Smooth muscle cell (in vitro differentiated cells): Measurements from ENCODE around the gene ZNF592. TPM values are rescaled to one million over a fixed set of nuclear protein-coding genes. Genes with fewer than 3 reads are reported as not detected.

Experiments
- DNase-seq: peaks from one replicate; lab custom pipeline; 2025; ENCODE audit not compliant: unreplicated experiment; lab: John Stamatoyannopoulos, UW
- H2AFZ ChIP-seq: fragments of 200-600 bp; sonication (generic); 2 replicates; pipeline ENCODE4 v1.6.0; 2016; ENCODE audit warnings: antibody characterized with exemption, low read depth, mild to moderate bottlenecking
- H3F3A ChIP-seq: fragments of 200-600 bp; sonication (generic); 2 replicates; pipeline ENCODE4 v1.6.0; 2017; ENCODE audit warnings: antibody characterized with exemption, low read depth
- H3K27ac ChIP-seq: fragments of 200-600 bp; sonication (generic); 2 replicates; pipeline ENCODE4 v1.5.1; 2016; ENCODE audit warnings: low read depth, mild to moderate bottlenecking
- H3K27me3 ChIP-seq: fragments of 200-600 bp; sonication (generic); 2 replicates; pipeline ENCODE4 v1.6.1; 2016; ENCODE audit warnings: low read depth, mild to moderate bottlenecking
- H3K36me3 ChIP-seq: fragments of 200-600 bp; sonication (generic); 2 replicates; pipeline ENCODE4 v1.5.1; 2016; ENCODE audit warnings: low read depth
- H3K4me1 ChIP-seq: fragments of 200-600 bp; sonication (generic); 2 replicates; pipeline ENCODE4 v1.5.1; 2016; ENCODE audit warnings: low read depth
- H3K4me2 ChIP-seq: fragments of 200-600 bp; sonication (generic); 2 replicates; pipeline ENCODE4 v1.6.0; 2016; ENCODE audit warnings: mild to moderate bottlenecking
- H3K4me3 ChIP-seq: fragments of 200-600 bp; sonication (generic); 2 replicates; pipeline ENCODE4 v1.5.1; 2016; ENCODE audit warnings: mild to moderate bottlenecking
- H3K79me2 ChIP-seq: fragments of 200-600 bp; sonication (generic); 2 replicates; pipeline ENCODE4 v1.6.0; 2016; ENCODE audit warnings: low read depth, mild to moderate bottlenecking
- H3K9ac ChIP-seq: fragments of 200-600 bp; sonication (generic); 2 replicates; pipeline ENCODE4 v1.6.0; 2016; ENCODE audit warnings: low read depth
- H3K9me3 ChIP-seq: fragments of 200-600 bp; sonication (generic); replicated peaks from 2 replicates; pipeline ENCODE4 v1.5.1; 2016; ENCODE audit warnings: low read depth
- H4K20me1 ChIP-seq: fragments of 200-600 bp; sonication (generic); 2 replicates; pipeline ENCODE4 v1.6.0; 2016; ENCODE audit warnings: low read depth
- WGBS: methylation state at CpG from one replicate; pipeline ENCODE4 v1.1.7; 2016; ENCODE audit warnings: low lambda C conversion rate; 5-methylcytosine and 5-hydroxymethylcytosine counted together
- polyA plus RNA-seq: library from polyadenylated mRNA; unstranded; fragments of >200 nt; fragmentation: Nextera tagmentation; extraction: Ambion mirVana; gene quantifications from 2 replicates; pipeline ENCODE4 v1.2.1, GENCODE V29; 2016
- total RNA-seq: library from RNA; depleted of rRNA; stranded (reverse); fragments of >200 nt; gene quantifications from 2 replicates; pipeline ENCODE4 v1.2.3, GENCODE V29; 2014
- TF ChIP-seq, protein P1 (sequence below): fragments of 200-600 bp; sonication (generic); IDR thresholded peaks from 2 replicates; pipeline ENCODE4 v1.5.1; 2017; ENCODE audit warnings: borderline replicate concordance, mild to moderate bottlenecking, antibody characterized with exemption; ENCODE audit not compliant: insufficient read depth, poor library complexity, severe bottlenecking

The ZNF592 gene
- total and polyA plus RNA-seq, 2 experiments from 2014 or later, result 10.7 to 10.8 TPM

DNA sequence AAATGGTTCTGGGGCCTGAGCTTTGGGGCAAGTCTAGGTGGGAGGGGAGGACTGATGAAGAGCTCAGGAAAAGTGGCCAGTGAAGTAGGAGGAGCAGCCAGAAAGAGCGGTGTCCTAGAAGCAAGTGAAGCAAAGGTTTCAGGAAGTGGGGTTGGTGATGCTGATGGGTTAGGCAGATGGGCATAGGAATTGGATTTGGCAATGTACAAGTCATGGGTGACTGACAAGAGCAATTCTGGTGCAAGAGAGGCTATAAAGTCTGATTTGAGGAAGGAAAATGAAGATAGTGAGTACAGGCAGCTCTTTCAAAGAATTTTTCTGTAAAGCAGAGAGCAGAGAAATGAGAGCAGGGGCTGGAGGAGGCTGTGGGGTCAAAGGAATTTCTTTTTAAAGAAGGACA lies 88.5 kb downstream of the ZNF592 start:
- TF ChIP-seq, protein P1, sequence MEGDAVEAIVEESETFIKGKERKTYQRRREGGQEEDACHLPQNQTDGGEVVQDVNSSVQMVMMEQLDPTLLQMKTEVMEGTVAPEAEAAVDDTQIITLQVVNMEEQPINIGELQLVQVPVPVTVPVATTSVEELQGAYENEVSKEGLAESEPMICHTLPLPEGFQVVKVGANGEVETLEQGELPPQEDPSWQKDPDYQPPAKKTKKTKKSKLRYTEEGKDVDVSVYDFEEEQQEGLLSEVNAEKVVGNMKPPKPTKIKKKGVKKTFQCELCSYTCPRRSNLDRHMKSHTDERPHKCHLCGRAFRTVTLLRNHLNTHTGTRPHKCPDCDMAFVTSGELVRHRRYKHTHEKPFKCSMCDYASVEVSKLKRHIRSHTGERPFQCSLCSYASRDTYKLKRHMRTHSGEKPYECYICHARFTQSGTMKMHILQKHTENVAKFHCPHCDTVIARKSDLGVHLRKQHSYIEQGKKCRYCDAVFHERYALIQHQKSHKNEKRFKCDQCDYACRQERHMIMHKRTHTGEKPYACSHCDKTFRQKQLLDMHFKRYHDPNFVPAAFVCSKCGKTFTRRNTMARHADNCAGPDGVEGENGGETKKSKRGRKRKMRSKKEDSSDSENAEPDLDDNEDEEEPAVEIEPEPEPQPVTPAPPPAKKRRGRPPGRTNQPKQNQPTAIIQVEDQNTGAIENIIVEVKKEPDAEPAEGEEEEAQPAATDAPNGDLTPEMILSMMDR, result no peak
- H4K20me1 ChIP-seq, result peaks cover 32% of the 10 kb centered on the region
- H3K79me2 ChIP-seq, result peaks cover 4% of the 10 kb centered on the region
- peaks cover 7% of the 10 kb centered on the region for H3K4me1 ChIP-seq
- H3K4me2 ChIP-seq, result no peak overlapping the region
- H3K27me3 ChIP-seq, result no peaks in the 10 kb centered on the region
- H3F3A ChIP-seq, result no peaks in the 10 kb centered on the region
- H3K36me3 ChIP-seq, result no peaks in the 10 kb centered on the region
- no peak overlapping the region for H3K4me3 ChIP-seq
- no peaks in the 10 kb centered on the region for H3K9me3 ChIP-seq
- no peak overlapping the region for H3K9ac ChIP-seq
- no peak for DNase-seq
- WGBS, result 100% methylated on average over 1 of the region's 1 CpG
- no peak overlapping the region for H2AFZ ChIP-seq
- no peak overlapping the region for H3K27ac ChIP-seq

DNA sequence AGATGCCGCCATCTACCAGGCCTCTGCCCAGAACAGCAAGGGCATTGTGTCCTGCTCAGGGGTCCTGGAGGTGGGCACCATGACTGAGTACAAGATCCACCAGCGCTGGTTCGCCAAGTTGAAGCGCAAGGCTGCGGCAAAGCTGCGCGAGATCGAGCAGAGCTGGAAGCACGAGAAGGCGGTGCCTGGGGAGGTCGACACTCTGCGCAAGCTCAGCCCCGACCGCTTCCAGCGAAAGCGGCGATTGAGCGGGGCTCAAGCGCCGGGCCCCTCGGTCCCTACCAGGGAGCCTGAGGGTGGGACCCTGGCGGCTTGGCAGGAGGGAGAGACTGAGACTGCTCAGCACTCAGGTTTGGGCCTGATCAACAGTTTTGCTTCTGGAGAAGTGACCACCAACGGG lies 91.3 kb downstream of the ZNF592 start:
- H3K36me3 ChIP-seq, result no peaks in the 10 kb centered on the region
- no peaks in the 10 kb centered on the region for H3K9me3 ChIP-seq
- H3F3A ChIP-seq, result no peaks in the 10 kb centered on the region
- H3K4me3 ChIP-seq, result no peak overlapping the region
- WGBS, result 96% methylated on average over 23 of the region's 23 CpGs
- DNase-seq, result no peak
- H3K9ac ChIP-seq, result no peak overlapping the region
- H2AFZ ChIP-seq, result no peak overlapping the region
- peaks cover 3% of the 10 kb centered on the region for H3K4me1 ChIP-seq
- peaks cover 7% of the 10 kb centered on the region for H4K20me1 ChIP-seq
- peaks cover 4% of the 10 kb centered on the region for H3K79me2 ChIP-seq
- no peak overlapping the region for H3K27ac ChIP-seq
- TF ChIP-seq, protein P1, result no peak
- no peaks in the 10 kb centered on the region for H3K27me3 ChIP-seq
- H3K4me2 ChIP-seq, result no peak overlapping the region

DNA sequence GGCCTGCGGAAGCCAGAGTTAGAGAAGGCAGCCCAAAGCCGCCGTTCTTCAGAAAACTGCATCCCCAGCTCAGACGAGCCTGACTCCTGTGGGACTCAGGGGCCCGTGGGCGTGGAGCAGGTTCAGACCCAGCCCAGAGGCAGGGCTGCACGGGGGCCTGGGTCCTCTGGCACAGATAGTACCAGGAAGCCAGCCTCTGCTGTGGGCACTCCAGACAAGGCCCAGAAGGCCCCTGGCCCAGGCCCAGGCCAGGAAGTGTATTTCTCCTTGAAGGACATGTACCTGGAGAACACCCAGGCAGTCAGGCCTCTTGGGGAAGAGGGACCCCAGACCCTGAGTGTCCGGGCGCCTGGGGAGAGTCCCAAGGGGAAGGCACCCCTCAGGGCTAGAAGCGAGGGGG lies 91.9 kb downstream of the ZNF592 start:
- Histone ChIP-seq H3K27ac (peak overlapping the region; percentile 54), H3K9ac (peak overlapping the region; percentile 42), H2AFZ (no peak overlapping the region), H3K79me2 (peaks cover 4% of the 10 kb centered on the region), H3K27me3 (no peaks in the 10 kb centered on the region), H4K20me1 (peaks cover 2% of the 10 kb centered on the region), H3K9me3 (no peaks in the 10 kb centered on the region), H3K4me3 (no peak overlapping the region), H3K4me2 (no peak overlapping the region), H3K4me1 (peaks cover 3% of the 10 kb centered on the region), H3K36me3 (no peaks in the 10 kb centered on the region), H3F3A (no peaks in the 10 kb centered on the region)
- TF ChIP-seq, protein P1, result no peak
- 90% methylated on average over 10 of the region's 10 CpGs for WGBS
- no peak for DNase-seq

DNA sequence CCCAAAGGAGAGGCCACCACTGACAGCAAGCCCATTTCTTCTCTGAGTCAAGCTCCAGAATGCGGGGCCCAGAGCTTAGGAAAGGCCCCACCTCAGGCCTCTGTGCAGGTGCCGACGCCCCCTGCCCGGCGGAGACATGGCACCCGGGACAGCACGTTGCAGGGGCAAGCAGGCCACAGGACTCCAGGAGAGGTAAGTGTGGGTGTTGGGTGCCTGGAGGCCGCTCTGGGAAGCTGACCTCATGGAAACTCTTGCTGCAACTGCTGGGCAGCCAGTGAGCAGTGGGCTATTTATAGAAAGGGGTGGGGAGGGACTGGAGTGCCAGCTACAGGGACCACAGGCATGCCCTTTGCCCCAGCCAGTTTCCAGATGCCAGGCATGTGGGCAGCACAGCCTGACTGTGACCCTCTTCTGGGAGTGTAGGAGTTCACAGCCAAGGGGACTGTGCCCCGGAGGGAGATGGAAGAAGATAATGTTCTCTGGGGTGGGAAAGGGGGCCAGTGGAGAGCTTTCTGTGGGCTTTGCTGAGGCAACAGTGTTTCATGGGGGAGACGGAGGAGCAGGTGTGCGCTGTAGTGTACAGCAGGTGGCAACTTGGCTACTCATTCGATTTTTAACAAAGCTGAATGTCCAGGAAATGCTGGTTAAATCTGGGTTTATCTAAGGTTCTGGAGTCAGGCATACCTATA lies 92.5 kb downstream of the ZNF592 start:
- H3K9me3 ChIP-seq, result no peaks in the 10 kb centered on the region

More for the DNA sequence above, 92.5 kb downstream of the ZNF592 start:
- TF ChIP-seq, protein P1, result no peak
- no peaks in the 10 kb centered on the region for H3F3A ChIP-seq
- peak overlapping the region; percentile 42 for H3K9ac ChIP-seq
- peaks cover 3% of the 10 kb centered on the region for H3K4me1 ChIP-seq
- WGBS, result 81% methylated on average over 12 of the region's 12 CpGs
- no peaks in the 10 kb centered on the region for H3K36me3 ChIP-seq
- DNase-seq, result no peak
- no peaks in the 10 kb centered on the region for H4K20me1 ChIP-seq
- no peak overlapping the region for H2AFZ ChIP-seq
- H3K27ac ChIP-seq, result peak overlapping the region; percentile 54
- H3K4me3 ChIP-seq, result no peak overlapping the region
- H3K79me2 ChIP-seq, result peaks cover 8% of the 10 kb centered on the region
- peak overlapping the region; percentile 10 for H3K4me2 ChIP-seq
- H3K27me3 ChIP-seq, result no peaks in the 10 kb centered on the region
